CD4-positive, alpha-beta T cell treated with Interleukin-12 subunit alpha and Interleukin-12 subunit beta, for 1 hour (primary cell): ENCODE measurements around the gene ARMC9.
"Not testable (repeated sequence)": the region's sequence is repeated elsewhere in the genome, so short reads cannot be mapped to it uniquely, and the experiment has no call there.

ENCODE experiments used
- DNase-seq: peaks from one replicate; pipeline ENCODE4 v3.0.0-alpha.2; 2020

ARMC9 gene

DNA sequence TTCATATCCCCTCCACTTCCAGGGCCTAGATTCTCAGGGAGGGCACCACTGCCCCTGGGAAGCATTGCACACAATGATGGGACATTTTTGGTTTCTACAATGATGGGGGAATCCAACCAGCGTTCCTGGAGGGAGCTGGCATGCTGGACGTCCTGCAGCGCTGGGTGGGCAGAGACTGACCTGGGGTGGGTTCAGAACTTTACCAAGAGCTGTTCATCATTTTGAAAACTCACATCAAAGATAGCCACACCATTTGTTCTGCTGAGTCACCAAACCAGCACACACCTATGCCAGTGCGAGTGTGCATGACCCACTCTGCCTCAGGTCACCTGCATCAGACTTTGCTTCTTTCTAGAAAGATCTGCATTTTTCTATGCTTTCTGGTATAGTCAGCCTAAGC lies 14.1 kb upstream of the ARMC9 start:
- no peak for DNase-seq

DNA sequence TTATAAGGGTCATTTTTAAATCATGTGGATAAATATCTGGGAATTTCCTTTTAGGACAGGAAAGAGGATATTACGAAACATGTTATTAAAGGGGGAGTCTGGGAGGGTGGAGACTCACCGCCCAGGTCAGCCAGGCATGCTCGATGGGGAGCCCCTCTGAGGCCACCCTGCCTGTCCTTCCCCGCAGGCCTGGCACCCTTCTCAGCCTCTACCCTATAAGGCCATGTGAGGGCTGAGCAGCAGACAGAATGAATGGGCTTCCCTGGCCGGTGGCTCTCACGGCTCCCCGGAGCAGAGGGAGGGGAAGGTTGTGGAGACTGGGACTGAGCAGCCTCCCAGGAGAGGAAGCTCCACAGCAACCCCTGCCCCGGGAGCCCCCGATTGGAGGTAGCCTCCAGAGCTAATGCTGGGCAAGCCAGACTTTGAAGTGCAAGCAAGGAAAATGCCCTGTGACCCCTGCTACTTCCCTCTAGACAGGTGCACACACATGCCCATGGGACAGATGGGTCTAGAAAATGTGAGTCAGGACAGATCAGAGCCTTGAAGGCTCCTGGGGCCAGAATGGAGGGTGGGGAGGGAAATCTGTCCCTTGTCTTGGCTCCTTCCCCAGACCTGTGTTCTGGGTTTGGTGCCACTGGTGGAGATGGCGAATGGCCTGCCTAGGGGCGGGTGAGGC lies 13.2 kb upstream of the ARMC9 start:
- no peak for DNase-seq

DNA sequence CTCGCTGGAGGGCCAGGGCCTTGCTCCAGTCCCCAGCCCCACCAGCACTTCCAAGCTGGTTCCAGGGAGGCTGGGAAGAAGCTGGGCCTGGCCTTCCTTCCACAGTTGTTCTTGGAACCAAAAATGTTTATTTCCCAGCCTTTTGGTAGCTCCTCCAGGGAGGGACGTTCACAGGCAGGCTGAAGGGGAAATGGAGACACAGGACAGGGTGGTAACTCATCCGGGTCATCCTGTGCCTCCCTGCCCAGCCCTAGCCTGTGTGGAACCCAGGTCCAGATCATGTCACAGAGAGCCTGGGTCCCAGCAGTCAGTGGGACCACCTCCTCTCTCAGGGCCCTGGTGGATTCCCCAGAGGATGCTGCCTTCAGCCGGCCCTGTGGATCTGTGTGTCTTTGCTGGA lies 12.5 kb upstream of the ARMC9 start:
- DNase-seq = no peak

DNA sequence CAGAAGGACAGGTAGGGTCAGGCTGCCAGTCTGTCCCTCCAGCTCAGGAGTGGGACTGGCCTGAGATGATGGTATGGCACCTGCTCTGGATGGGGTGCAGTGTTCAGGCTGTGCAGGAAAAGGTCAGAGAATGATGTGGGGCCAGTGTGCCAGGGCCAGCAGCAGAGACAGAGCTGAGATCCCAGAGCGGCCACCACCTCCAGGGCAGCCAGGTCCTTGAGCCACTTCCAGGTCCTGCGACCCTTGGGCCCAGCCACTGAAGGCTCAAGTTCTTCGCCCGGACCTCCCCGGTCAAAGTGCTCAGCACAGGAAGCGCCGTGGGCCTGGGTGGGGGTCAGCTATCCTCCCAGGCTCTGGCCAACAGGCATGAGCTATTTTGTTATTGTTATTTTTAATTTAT lies 12.1 kb upstream of the ARMC9 start:
- DNase-seq = no peak

DNA sequence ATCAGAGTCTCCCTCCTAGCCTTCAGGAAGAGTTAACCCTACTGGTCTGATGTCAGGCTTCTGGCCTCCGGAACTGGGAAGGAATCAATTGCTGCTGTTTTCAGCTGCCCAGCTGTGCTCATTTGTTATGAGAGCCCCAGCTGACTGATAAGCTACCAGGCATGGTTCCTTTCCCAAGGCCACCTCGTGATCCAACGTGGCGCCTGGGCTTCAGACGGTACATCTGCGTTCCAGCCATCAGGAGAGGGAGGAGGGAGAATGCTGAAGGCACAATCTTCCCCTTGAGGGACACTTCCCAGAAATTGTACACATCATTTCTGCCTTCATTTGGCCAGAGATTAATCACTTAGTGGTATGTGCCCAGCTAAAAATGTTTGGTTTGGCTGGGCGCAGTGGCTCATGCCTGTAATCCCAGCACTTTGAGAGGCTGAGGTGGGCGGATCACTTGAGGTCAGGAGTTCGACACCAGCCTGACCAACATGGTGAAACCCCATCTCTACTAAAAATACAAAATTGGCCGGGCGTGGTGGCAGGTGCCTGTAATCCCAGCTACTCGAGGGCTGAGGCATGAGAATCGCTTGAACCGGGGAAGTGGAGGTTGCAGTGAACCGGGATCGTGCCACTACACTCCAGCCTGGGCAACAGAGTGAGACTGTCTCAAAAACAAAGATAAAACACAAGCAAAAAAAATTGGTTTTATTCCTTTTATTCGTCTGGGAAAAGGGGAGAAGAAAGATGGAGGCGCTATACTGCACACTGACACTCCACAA lies 10.5 kb upstream of the ARMC9 start:
- DNase-seq = no peak

DNA sequence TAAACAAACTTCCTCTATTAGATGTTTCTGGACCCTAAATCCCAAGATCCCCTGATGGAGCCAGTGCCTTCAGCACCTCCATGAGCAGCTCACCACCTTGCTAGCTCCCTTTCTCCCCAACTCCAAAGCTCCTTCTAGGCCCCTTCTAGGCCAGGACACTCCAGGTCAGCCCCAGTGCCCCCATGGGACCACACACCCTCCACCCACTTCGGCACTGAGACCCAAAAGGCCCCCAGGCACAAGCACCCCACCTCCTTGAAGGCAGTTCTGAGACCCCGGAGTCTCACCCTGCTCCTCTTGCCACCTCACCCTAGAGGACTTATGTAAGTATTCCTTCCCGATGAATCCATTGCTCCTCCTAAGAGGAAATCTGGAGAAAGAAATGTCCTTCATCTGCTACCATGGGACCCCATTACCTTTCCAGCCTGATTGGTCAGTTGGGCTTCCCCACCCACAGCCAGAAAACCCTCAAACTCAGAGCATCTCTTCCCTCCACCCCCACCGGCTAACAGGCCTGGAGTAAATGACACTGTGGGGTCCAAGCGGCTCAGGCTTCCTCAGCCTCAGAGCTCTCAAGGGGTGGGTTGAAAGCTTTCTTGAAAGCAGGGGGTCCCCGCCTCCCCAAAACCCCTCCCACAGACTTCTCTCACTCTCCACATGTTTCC lies 9.8 kb upstream of the ARMC9 start:
- no peak for DNase-seq

DNA sequence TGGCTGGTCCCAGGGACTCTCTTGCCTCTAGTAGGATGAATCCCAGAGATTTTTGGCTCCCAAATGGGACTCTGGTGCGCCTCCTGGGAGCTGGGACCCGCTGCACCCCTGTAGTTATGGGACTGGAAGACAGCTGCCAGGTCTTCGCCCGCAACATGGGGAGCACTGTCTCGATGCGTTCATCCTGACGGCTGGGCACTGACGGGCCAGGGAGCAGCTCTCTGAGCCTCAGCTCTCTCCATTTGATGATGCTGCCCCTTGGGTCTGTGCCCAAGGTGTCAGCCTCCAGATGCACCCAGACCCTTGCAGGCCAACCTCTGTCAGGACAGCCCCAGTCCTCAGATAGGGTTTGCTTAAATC lies 9.3 kb upstream of the ARMC9 start:
- DNase-seq = no peak

DNA sequence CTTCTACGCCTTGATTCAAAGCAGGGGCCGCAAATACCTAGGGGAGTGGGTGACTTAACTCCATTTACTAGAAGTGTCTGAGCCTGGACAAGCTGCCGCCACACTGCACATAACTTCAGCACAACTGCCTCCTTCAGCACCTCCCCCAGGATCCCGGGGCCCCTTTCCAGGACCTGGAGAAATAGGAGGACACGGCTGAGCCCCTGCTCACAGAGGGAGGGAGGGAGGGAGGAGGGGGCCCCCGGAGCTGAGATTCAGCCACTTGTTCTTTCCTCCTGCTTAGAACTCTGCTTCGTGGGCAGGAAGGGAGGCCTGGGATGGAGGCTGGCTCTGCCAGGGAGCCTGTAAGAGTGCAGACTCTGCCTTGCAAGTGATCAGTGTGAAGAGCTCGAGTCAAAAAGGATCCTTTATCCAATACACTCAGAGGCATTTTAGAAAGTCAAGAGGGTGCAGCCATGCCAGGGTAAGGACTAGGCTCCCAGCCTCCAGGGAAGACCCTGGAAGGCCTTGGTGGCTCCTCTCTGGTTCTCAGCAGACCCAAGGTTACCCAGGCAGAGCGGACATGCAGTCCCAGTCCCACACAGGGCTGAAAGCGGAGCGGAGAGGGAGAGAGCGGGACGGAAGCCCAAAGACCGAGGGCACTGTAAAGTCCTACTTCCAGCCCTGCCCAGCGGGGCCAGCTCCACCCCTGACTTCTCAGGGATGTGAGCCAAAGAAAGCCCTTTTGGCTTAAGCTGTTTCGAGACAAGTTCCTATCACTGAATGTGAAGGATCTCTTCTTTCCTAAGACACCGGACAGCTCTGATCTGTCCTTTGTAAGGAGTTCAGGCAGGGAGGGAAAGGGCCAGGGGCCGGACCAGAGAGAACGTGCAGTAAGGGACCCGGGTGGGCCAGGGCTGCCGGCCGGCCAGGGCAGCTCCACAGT lies 8.6 kb upstream of the ARMC9 start:
- no peak for DNase-seq

DNA sequence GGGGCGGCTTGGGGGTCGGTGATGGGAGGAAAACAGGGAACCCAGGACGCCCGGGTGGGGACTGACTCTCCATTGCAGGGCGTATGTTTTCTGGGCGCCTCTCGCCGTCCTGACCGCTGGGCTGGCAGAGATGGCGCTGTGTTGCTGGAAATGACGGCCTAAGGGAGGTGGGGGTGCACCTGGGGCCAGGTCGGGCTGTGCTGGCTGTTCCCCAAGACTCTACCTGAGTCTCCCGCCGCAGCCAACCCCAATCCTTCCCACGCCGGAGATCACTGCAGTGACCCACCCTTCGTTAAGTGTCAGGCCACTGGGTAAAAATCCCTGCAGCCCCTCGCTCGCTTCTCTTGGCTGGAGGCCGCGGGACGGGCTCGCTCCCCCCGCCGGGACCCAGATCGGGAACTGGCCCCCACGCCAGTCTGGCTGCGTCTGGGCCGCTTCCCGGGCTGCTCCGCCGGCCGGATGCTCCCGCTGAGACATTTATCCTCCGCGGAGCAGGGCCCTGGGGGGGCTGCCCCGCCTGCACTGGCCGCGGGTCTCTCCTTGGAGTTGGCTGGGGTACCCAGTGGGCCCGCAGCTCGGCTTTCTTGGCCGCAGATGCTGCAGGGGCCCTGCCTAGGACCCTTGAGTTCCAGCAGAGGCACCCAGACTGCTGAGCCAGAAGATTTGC lies 7.8 kb upstream of the ARMC9 start:
- DNase-seq = no peak

DNA sequence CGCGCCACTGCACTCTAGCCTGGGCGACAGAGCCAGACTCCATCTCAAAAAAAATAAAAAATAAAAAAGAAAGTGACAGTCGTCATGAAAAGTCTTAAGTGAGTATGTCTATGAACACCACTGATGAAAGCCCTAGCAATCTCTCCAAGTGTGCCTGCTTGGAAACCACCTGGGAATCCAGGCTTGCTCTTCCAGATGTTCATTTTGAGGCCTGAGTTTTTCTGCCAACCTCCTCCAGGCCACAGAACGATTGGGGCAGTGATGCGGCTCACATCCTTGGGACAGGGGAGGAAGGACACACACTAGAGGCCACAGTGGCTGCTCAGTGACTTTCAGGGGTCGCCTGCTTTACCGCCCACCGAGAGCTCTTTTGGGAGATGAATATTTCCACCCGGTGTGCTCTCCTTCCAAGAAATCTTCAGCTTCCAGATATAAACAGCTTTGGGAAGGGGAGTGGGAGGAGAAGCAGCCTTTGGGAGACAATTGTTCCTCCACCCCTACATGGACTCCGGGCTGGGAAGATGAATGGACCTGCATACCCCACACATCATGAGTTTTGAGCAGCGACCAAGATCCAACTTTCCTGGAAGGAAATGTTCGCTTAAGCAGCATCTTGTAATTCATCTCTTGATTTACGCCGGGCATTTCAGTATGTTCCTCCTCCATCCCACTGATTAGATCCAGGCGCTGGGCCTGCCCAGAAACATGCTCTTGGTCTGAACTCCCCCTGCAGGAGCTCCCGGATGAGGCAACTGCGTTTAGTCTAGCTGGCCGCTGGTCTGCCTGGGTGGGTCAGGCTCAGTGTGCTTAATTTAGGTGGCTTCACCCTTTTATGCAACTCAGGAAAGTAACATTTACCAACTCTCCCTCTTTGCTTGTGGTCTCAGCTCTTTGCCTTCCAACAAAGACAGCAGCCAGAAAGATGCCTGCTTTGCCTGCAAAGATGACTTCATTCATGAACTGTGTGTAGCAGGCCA lies 6.2 kb upstream of the ARMC9 start:
- DNase-seq = no peak

DNA sequence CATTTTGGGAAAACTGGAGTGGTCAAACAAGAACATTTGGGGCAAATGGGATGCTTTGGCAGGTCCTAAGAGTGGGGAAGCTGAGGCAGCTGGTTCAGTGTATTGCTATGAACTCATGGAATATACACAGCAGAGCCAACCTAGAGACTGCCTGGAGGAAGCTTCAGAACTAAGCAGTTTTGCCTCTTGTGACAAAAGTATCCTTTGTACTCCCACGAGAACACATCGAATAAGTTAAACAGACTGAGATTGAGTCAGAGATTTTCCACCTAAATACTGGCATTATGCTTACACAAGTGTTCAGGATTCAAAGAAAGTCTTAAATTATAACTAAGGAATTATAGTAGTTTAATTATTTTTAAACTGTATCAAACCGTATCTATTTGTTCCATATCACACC lies 5.2 kb upstream of the ARMC9 start:
- no peak for DNase-seq

DNA sequence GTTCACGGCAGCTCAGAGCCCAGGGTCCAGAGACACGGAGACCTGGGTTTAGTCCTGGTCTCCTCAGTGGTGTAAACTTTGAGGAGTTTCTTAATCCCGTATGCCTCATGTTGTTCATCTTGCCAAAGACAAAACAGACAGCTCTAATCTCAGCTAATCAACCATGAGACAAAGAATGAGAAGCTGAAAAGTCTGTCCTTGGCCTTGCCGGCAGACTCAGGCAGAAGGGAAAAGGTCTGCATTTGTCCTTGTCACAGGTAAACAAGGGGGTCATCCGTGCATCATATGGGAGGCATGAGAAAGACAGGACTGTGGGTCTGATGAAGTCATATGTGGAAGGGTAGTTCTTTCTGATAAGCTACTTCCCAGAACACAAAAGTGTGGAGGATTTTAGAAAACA lies 1.8 kb upstream of the ARMC9 start:
- no peak for DNase-seq

DNA sequence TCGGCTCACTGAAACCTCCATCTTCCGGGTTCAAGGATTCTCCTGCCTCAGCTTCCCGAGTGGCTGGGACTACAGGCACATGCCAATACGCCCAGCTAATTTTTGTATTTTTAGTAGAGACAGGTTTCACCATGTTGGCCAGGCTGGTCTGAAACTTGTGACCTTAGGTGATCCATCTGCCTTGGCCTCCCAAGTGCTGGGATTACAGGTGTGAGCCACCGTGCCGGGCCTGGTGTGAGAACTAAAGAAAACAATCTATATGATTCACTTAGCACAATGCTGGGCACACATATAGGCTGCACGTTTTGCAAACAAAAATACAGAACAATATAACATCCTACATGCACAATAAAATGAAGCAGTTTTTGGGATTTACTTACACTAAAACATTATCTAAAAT lies 1.2 kb upstream of the ARMC9 start:
- not testable (repeated sequence) for DNase-seq

DNA sequence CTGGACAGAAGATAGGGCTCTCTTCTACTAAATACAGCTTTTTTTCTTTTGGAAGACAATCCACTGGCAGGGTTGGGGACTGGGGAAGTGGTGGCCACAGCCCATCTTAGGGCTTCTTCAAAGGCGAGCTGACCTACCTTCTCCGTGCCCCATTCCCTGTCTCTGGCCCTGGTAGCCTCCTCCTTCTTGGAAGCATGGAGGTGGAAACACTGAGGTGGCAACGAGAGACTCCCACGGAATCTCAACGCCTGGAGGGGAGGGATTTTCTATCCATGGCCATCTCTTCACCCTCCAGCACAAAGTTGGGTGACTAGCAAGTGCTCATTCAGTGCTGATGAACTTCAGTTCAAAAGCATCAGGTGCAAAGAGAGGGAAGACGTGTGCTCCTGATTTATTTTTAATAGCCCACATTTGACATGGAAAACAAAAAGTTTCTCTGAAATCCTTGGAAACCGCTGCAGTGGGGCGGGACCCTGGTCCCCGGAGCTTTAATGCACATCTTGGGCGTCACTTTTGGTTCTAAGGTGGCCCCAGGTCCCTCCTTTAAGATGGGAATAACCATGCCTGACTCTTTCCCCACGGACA lies 633 bp upstream of the ARMC9 start:
- no peak for DNase-seq

DNA sequence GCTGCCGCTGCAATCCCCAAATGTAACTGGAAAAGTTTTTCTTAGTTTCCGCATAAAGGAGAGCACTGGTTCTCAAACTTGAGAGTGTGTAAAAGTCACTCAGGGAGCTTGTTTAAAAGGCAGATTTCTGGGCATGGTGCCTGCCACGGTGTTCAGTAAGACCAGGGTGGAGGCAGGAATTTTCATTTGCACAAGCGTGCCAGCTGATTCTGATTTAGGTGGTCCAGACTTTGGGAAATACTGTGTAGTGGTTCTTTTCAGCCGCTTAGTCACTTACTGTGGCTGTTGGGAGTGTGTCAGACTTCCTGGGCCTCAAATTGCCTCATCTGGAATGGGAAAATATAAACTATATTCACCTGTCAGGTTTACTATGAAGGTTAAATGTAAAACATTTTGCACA lies 788 bp downstream of the ARMC9 start:
- DNase-seq = no peak

DNA sequence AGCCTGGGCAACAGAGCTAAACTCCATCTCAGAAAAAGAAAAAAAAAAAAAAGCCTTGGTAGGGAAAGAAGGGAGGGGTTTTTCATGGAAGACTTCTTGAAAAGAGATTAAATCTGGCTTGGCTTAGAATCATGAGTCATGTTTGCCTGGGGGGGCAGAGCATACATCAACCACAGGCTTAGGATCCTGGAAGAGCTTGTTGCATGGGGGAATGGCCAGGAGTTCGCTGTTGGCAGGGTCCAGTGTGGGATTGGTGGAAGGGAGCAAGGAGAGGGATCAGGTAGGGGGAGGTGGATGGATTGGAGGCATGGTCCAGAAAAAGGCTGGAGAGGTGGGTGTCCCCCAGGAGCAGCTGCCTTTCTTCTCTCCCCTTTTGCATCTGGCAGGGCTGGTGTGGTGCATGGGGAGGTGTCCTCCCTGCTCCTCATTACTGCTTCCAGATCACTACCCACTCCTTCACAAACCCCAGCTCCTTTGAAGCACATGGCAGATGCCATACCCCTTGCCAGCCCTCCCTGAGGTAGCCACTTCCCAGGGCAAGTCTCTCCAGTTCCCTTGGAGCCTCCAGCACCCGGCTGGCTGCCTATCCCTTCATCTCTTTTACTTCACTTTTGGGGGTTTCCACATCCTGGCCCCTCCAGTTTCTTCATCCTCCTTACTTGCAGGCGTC lies 2.5 kb downstream of the ARMC9 start:
- DNase-seq = no peak

DNA sequence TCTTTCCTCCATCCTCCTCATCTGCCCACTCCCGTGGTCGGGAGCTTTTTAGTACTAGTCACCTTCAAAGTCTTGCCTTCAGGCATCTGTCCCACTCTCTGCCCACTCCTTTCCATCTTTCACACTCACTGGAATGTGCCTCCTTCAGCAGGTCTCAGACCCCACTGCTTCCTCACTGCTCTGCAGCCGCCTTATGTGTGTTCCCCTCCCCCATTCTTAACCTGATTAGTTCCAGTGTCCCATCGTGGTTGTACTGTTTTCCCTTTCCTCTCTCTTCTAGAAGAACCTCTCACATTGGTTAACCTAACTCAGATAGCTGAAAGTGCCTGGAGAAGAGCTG lies 3.0 kb downstream of the ARMC9 start:
- no peak for DNase-seq

DNA sequence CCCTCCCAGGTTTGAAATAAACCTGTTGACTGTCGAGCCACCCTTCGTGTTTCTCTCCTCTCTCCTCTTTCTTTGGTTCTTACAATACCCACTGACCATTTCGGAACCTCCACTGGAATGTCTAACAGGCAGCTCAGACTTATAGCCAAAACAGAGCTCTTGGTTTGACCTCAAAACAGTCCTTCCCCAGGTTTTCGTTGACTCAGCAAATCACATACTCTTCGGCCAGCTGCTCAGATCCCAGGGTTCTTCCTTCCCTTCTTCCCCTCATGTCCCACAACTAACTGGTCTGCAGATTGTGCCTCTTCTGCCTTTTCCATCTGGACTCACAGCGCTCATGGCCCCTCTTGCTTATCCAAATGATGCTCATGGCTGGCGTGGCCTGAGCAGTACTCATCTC lies 4.7 kb downstream of the ARMC9 start:
- no peak for DNase-seq

DNA sequence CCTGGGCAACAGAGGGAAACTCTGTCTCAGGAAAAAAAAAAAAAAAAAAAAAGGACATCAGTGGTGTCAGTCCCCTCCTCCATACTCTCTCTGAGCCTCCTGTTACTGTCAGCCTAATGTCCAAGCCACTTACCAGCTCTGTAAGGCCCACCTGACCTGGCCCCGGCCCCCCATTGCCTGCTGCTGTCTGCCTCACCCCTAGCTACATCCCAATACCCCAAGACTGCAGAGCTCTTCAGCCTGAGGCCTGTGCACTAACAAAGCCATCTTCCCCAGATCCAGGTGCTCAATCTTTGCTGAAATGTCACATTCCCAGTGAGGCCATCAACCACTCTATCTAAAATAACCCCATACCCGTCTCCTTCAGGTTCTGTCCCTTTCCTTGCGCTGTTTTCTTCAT lies 5.7 kb downstream of the ARMC9 start:
- DNase-seq = no peak

DNA sequence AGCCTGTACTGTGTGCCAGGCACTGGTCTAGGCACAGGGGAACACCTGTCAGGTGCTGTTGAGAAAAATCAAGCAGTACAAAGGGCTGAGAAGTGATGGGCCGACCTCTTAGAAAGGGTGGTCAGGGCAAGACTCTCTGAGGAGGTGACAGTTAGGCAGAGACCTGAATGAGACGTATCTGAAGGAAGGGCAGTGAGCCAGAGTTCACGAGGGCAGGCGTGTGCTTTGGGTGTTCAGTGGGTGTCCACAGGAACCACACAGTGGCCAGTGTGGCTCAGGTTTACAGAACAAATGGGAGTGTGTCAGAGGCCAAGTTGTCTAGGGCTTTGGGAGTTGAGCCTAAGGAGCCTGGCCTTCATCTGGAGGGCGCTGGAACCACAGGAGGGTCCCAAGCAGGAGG lies 6.2 kb downstream of the ARMC9 start:
- no peak for DNase-seq

DNA sequence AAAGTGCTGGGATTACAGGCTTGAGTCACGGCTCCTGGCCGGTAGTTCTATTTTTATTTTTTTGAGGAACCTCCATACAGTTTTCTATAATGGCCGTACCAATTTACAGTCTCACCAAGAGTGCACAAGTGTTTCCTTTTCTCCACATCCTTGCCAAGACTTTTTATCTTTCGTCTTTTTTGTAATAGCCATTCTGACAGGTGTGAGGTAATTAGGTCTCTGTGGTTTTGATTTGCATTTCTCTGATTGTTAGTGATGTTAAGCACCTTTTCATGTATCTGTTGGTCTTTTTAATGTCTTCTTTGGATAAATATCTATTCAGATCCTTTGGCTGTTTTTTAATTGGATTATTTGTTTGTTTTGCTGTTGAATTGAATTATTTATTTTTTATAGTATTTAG lies 9.3 kb downstream of the ARMC9 start:
- no peak for DNase-seq
